Mesothelial cell of epicardium (in vitro differentiated cells): ENCODE measurements around the gene LRRIQ1. TPM values are rescaled to one million over a fixed set of nuclear protein-coding genes. Genes with fewer than 3 reads are reported as not detected.
"Not testable (repeated sequence)": the region's sequence is repeated elsewhere in the genome, so short reads cannot be mapped to it uniquely, and the experiment has no call there.

Experiments
- DNase-seq, 2 experiments: peaks; one replicate each; pipeline ENCODE4 v3.0.0; 2021; ENCODE audit warnings: low spot score in 2 of 2; ENCODE audit not compliant: unreplicated experiment in 2 of 2
- H3K27ac Mint-ChIP-seq: 2 replicates; pipeline ENCODE4 v1.8.0; 2021; ENCODE audit warnings: mixed read lengths
- H3K27me3 Mint-ChIP-seq: 2 replicates; pipeline ENCODE4 v1.8.0; 2021; ENCODE audit warnings: low read depth, mixed read lengths
- H3K36me3 Mint-ChIP-seq: 2 replicates; pipeline ENCODE4 v1.8.0; 2021; ENCODE audit warnings: mixed read lengths
- H3K4me1 Mint-ChIP-seq: 2 replicates; pipeline ENCODE4 v1.8.0; 2021; ENCODE audit warnings: mixed read lengths
- H3K4me3 Mint-ChIP-seq: 2 replicates; pipeline ENCODE4 v1.8.0; 2021; ENCODE audit warnings: mild to moderate bottlenecking, moderate library complexity, mixed read lengths
- H3K9me3 Mint-ChIP-seq: 2 replicates; pipeline ENCODE4 v1.8.0; 2021; ENCODE audit warnings: mixed read lengths
- CTCF ChIP-seq: fragments of 200-600 bp; sonication (generic); IDR thresholded peaks from one replicate; pipeline ENCODE4 v1.5.0; 2021; ENCODE audit warnings: antibody characterized with exemption; ENCODE audit not compliant: unreplicated experiment
- total RNA-seq: library from RNA; stranded (reverse); gene quantifications from 3 replicates; pipeline ENCODE4 v1.2.1, GENCODE V29; 2021

Gene LRRIQ1
- total RNA-seq, 1 donor from 2014 or later: 3.8 TPM

- Mint-ChIP-seq H3K27ac (no peak overlapping the region), H3K4me1 (peaks cover 3% of the 10 kb centered on the region), H3K27me3 (no peaks in the 10 kb centered on the region), H3K36me3 (no peaks in the 10 kb centered on the region), H3K4me3 (no peak overlapping the region), H3K9me3 (peaks cover 9% of the 10 kb centered on the region)
- DNase-seq: no peak
- TF ChIP-seq CTCF: no peak
Measured at GRCh38 chr12:85000729-85001128, 35.4 kb upstream of the LRRIQ1 start.

- no peak overlapping the region for H3K4me3 Mint-ChIP-seq
- no peak for TF ChIP-seq CTCF
- DNase-seq: no peak
- H3K36me3 Mint-ChIP-seq: no peaks in the 10 kb centered on the region
- H3K4me1 Mint-ChIP-seq: no peaks in the 10 kb centered on the region
- no peak overlapping the region for H3K27ac Mint-ChIP-seq
- peaks cover 9% of the 10 kb centered on the region for H3K9me3 Mint-ChIP-seq
- H3K27me3 Mint-ChIP-seq: no peaks in the 10 kb centered on the region
Measured at GRCh38 chr12:85002778-85003296, 33.3 kb upstream of the LRRIQ1 start.

GRCh38 chr12:85004204-85004603 is 31.9 kb upstream of the LRRIQ1 start:
- H3K27ac Mint-ChIP-seq: no peak overlapping the region
- no peak for DNase-seq
- TF ChIP-seq CTCF: no peak
- no peaks in the 10 kb centered on the region for H3K36me3 Mint-ChIP-seq
- H3K4me1 Mint-ChIP-seq: no peaks in the 10 kb centered on the region
- no peaks in the 10 kb centered on the region for H3K27me3 Mint-ChIP-seq
- H3K9me3 Mint-ChIP-seq: peaks cover 9% of the 10 kb centered on the region
- H3K4me3 Mint-ChIP-seq: no peak overlapping the region

GRCh38 chr12:85005047-85005446 is 31.1 kb upstream of the LRRIQ1 start:
- H3K27ac Mint-ChIP-seq: not testable (repeated sequence)

GRCh38 chr12:85005615-85006014 is 30.5 kb upstream of the LRRIQ1 start:
- Mint-ChIP-seq H3K36me3 (no peaks in the 10 kb centered on the region), H3K4me3 (no peak overlapping the region), H3K27ac (no peak overlapping the region), H3K27me3 (no peaks in the 10 kb centered on the region), H3K9me3 (peaks cover 9% of the 10 kb centered on the region), H3K4me1 (no peaks in the 10 kb centered on the region)
- DNase-seq: no peak
- TF ChIP-seq CTCF: no peak

More at GRCh38 chr12:85005047-85005446, 31.1 kb upstream of the LRRIQ1 start:
- not testable (repeated sequence) for H3K9me3 Mint-ChIP-seq, H3K36me3 Mint-ChIP-seq, H3K27me3 Mint-ChIP-seq, H3K4me1 Mint-ChIP-seq, H3K4me3 Mint-ChIP-seq, DNase-seq

- Mint-ChIP-seq H3K4me1 (no peaks in the 10 kb centered on the region), H3K27me3 (no peaks in the 10 kb centered on the region)
Measured at GRCh38 chr12:85006206-85006605, 29.9 kb upstream of the LRRIQ1 start.

More at GRCh38 chr12:85006206-85006605, 29.9 kb upstream of the LRRIQ1 start:
- Mint-ChIP-seq H3K9me3 (peaks cover 9% of the 10 kb centered on the region), H3K27ac (no peak overlapping the region), H3K36me3 (no peaks in the 10 kb centered on the region), H3K4me3 (no peak overlapping the region)
- TF ChIP-seq CTCF: no peak
- no peak for DNase-seq
